ENCODE measurements around the gene MMADHC. TPM values are rescaled to one million over a fixed set of nuclear protein-coding genes. Genes with fewer than 3 reads are reported as not detected.

Gene MMADHC
- 132 and 162 TPM in 2 replicates for total RNA-seq

- TF ChIP-seq CTCF (conservative IDR thresholded peaks at IDR 0.05; ENCODE audit: low read depth, low read length), result no peak
- DNase-seq (ENCODE audit: low read depth), result peak; percentile 65
- H3K4me3 ChIP-seq (ENCODE audit: low read depth, low read length), result peak within 1 kb of the TSS; percentile 99
Observed at GRCh38 chr2:149587220-149587949, at the start of gene MMADHC. TSS of gene MMADHC (minus strand) at chr2:149587775. CDS start at chr2:149587097, 678 bp downstream.

GRCh38 chr2:149634103-149634502 lies 46.5 kb upstream of the MMADHC start:
- H3K4me3 ChIP-seq (ENCODE audit: low read depth, low read length), result no peak overlapping the region
- no peak for DNase-seq (ENCODE audit: low read depth)
- no peak for TF ChIP-seq CTCF (conservative IDR thresholded peaks at IDR 0.05; ENCODE audit: low read depth, low read length)

GRCh38 chr2:149630445-149630844 lies 42.9 kb upstream of the MMADHC start:
- TF ChIP-seq CTCF (conservative IDR thresholded peaks at IDR 0.05; ENCODE audit: low read depth, low read length), result no peak
- no peak overlapping the region for H3K4me3 ChIP-seq (ENCODE audit: low read depth, low read length)
- DNase-seq (ENCODE audit: low read depth), result no peak

- DNase-seq (ENCODE audit: low read depth), result no peak
- no peak for TF ChIP-seq CTCF (conservative IDR thresholded peaks at IDR 0.05; ENCODE audit: low read depth, low read length)
- H3K4me3 ChIP-seq (ENCODE audit: low read depth, low read length), result no peak overlapping the region
Observed at GRCh38 chr2:149629026-149629425, 41.5 kb upstream of the MMADHC start.

GRCh38 chr2:149627111-149627801 lies 39.7 kb upstream of the MMADHC start:
- DNase-seq (ENCODE audit: low read depth), result no peak
- H3K4me3 ChIP-seq (ENCODE audit: low read depth, low read length), result no peak overlapping the region
- TF ChIP-seq CTCF (conservative IDR thresholded peaks at IDR 0.05; ENCODE audit: low read depth, low read length), result no peak

GRCh38 chr2:149625671-149626070 lies 38.1 kb upstream of the MMADHC start:
- TF ChIP-seq CTCF (conservative IDR thresholded peaks at IDR 0.05; ENCODE audit: low read depth, low read length), result no peak
- no peak for DNase-seq (ENCODE audit: low read depth)
- H3K4me3 ChIP-seq (ENCODE audit: low read depth, low read length), result no peak overlapping the region
